SU-DHL-6 (cell line): ENCODE measurements around the gene PRDM5.

Experiments used
- H2AFZ ChIP-seq: fragments of 200-600 bp; sonication (generic); 2 replicates; pipeline ENCODE4 v1.6.1; 2014; ENCODE audit warnings: low read depth, mild to moderate bottlenecking, moderate library complexity, mixed read lengths, antibody characterized with exemption, low read length; ENCODE audit not compliant: severe bottlenecking
- H3F3A ChIP-seq: fragments of 200-600 bp; shearing (Covaris generic); 2 replicates; pipeline ENCODE4 v1.6.0; 2016; ENCODE audit warnings: antibody characterized with exemption, mild to moderate bottlenecking; ENCODE audit not compliant: insufficient read depth
- H3K27ac ChIP-seq: fragments of 200-600 bp; sonication (generic); 2 replicates; pipeline ENCODE4 v1.5.1; 2016; ENCODE audit warnings: low read depth, mild to moderate bottlenecking, low read length, moderate library complexity, mixed read lengths
- H3K27me3 ChIP-seq: fragments of 200-600 bp; sonication (generic), shearing (Covaris generic); 2 replicates; pipeline ENCODE4 v1.6.0; 2014; ENCODE audit warnings: mild to moderate bottlenecking, low read length
- H3K36me3 ChIP-seq: fragments of 200-600 bp; sonication (generic); 2 replicates; pipeline ENCODE4 v1.6.1; 2014; ENCODE audit warnings: mild to moderate bottlenecking, low read length, mixed read lengths
- H3K4me2 ChIP-seq: fragments of 300-600, 200-600 bp; shearing (Covaris generic), sonication (generic); 2 replicates; pipeline ENCODE4 v1.6.0; 2014; ENCODE audit warnings: low read length, low read depth, mild to moderate bottlenecking; ENCODE audit not compliant: poor library complexity, severe bottlenecking
- H3K4me3 ChIP-seq: fragments of 200-600 bp; sonication (generic); 2 replicates; pipeline ENCODE4 v1.5.1; 2014; ENCODE audit warnings: antibody characterized with exemption, low read length, mild to moderate bottlenecking, mixed read lengths; ENCODE audit not compliant: insufficient read depth, poor library complexity, severe bottlenecking
- H3K79me2 ChIP-seq: fragments of 200-600 bp; sonication (generic); 2 replicates; pipeline ENCODE4 v1.6.1; 2014; ENCODE audit warnings: mild to moderate bottlenecking, low read length, moderate library complexity; ENCODE audit not compliant: insufficient read depth
- H3K9ac ChIP-seq: fragments of 200-600 bp; sonication (generic); 2 replicates; pipeline ENCODE4 v1.7.0; 2014; ENCODE audit warnings: mild to moderate bottlenecking, low read length
- H3K9me2 ChIP-seq: fragments of 200-600 bp; sonication (generic); replicated peaks from 2 replicates; pipeline ENCODE4 v1.6.1; 2014; ENCODE audit warnings: low read length; ENCODE audit not compliant: insufficient read depth
- H3K9me3 ChIP-seq: fragments of 200-600 bp; sonication (generic); 2 replicates; pipeline ENCODE4 v1.6.1; 2014; ENCODE audit warnings: low read length, mixed read lengths; ENCODE audit not compliant: insufficient read depth
- H4K20me1 ChIP-seq: fragments of 200-600 bp; sonication (generic); 2 replicates; pipeline ENCODE4 v1.6.1; 2014; ENCODE audit warnings: low read depth, mild to moderate bottlenecking, antibody characterized with exemption, low read length, moderate library complexity, mixed read lengths
- CTCF ChIP-seq: fragments of 200-600 bp; sonication (generic); IDR thresholded peaks from one replicate; pipeline ENCODE4 v1.5.1; 2017; ENCODE audit warnings: antibody characterized with exemption, mild to moderate bottlenecking, low read length, moderate library complexity; ENCODE audit not compliant: insufficient read depth, poor library complexity, severe bottlenecking
- EZH2phosphoT487 ChIP-seq: fragments of 200-600 bp; sonication (generic), shearing (Covaris generic); conservative IDR thresholded peaks from 2 replicates; pipeline ENCODE4 v1.6.1; 2018; ENCODE audit warnings: mild to moderate bottlenecking, antibody characterized with exemption, low read length, moderate library complexity, mixed read lengths

PRDM5 gene

GRCh38 chr4:120869613-120870278 lies 52.8 kb downstream of the PRDM5 start:
- no peaks in the 10 kb centered on the region for H4K20me1 ChIP-seq

GRCh38 chr4:120867506-120867905 lies 55.0 kb downstream of the PRDM5 start:
- Histone ChIP-seq H3K9me2 (no peaks in the 10 kb centered on the region), H3F3A (no peaks in the 10 kb centered on the region), H3K36me3 (no peaks in the 10 kb centered on the region), H2AFZ (no peak overlapping the region), H3K27ac (no peak overlapping the region), H3K79me2 (no peaks in the 10 kb centered on the region), H4K20me1 (no peaks in the 10 kb centered on the region), H3K9me3 (no peaks in the 10 kb centered on the region), H3K9ac (no peak overlapping the region), H3K4me2 (no peak overlapping the region), H3K4me3 (no peak overlapping the region), H3K27me3 (no peaks in the 10 kb centered on the region)
- TF ChIP-seq CTCF (no peak), EZH2phosphoT487 (no peak)

More at GRCh38 chr4:120869613-120870278, 52.8 kb downstream of the PRDM5 start:
- no peaks in the 10 kb centered on the region for H3F3A ChIP-seq
- no peak overlapping the region for H3K27ac ChIP-seq
- no peak overlapping the region for H3K4me2 ChIP-seq
- no peaks in the 10 kb centered on the region for H3K79me2 ChIP-seq
- no peaks in the 10 kb centered on the region for H3K9me3 ChIP-seq
- H3K4me3 ChIP-seq, result no peak overlapping the region
- H3K27me3 ChIP-seq, result no peaks in the 10 kb centered on the region
- H3K36me3 ChIP-seq, result no peaks in the 10 kb centered on the region
- H2AFZ ChIP-seq, result no peak overlapping the region
- TF ChIP-seq CTCF, result no peak
- no peak for TF ChIP-seq EZH2phosphoT487
- no peak overlapping the region for H3K9ac ChIP-seq
- no peaks in the 10 kb centered on the region for H3K9me2 ChIP-seq

GRCh38 chr4:120865985-120866384 lies 56.5 kb downstream of the PRDM5 start:
- H3K79me2 ChIP-seq, result no peaks in the 10 kb centered on the region
- TF ChIP-seq CTCF (no peak), EZH2phosphoT487 (no peak)
- no peak overlapping the region for H2AFZ ChIP-seq
- no peaks in the 10 kb centered on the region for H3K9me3 ChIP-seq
- no peaks in the 10 kb centered on the region for H3F3A ChIP-seq
- H3K9ac ChIP-seq, result no peak overlapping the region
- no peaks in the 10 kb centered on the region for H3K27me3 ChIP-seq
- no peak overlapping the region for H3K4me2 ChIP-seq
- H3K27ac ChIP-seq, result no peak overlapping the region
- no peaks in the 10 kb centered on the region for H3K9me2 ChIP-seq
- H4K20me1 ChIP-seq, result no peaks in the 10 kb centered on the region
- H3K36me3 ChIP-seq, result no peaks in the 10 kb centered on the region
- no peak overlapping the region for H3K4me3 ChIP-seq
